Activated CD4-positive, alpha-beta memory T cell treated with anti-CD3 and anti-CD28 coated beads, Interleukin-2, amount 10 ng/mL, durations not matched to agents 7 days and 5 days (primary cell): ENCODE results near the gene ADGRG6. TPM values are rescaled to one million over a fixed set of nuclear protein-coding genes. Genes with fewer than 3 reads are reported as not detected.
"Not testable (repeated sequence)": the region's sequence is repeated elsewhere in the genome, so short reads cannot be mapped to it uniquely, and the experiment has no call there.

Source experiments
- CTCF ChIA-PET: fragments of 350-600 bp; sonication (Branson Sonifier 250); formaldehyde crosslinking; loops from one replicate; lab custom pipeline; 2021; ENCODE audit warnings: antibody characterized with exemption, inconsistent platforms; lab: Charles Lee
- POLR2A ChIA-PET: fragments of 350-600 bp; sonication (Branson Sonifier 250); formaldehyde crosslinking; loops from one replicate; lab custom pipeline; 2021; ENCODE audit warnings: antibody characterized with exemption; lab: Charles Lee
- DNase-seq: peaks from one replicate; pipeline ENCODE4 v3.0.0-alpha.2; 2020
- H3K27ac Mint-ChIP-seq: one replicate; pipeline ENCODE4 v1.8.0; 2021; ENCODE audit warnings: mild to moderate bottlenecking, mixed read lengths
- H3K27me3 Mint-ChIP-seq: one replicate; pipeline ENCODE4 v1.8.0; 2021; ENCODE audit warnings: mixed read lengths
- H3K36me3 Mint-ChIP-seq: one replicate; pipeline ENCODE4 v1.8.0; 2021; ENCODE audit warnings: low read depth, mixed read lengths
- H3K4me1 Mint-ChIP-seq: one replicate; pipeline ENCODE4 v1.8.0; 2021; ENCODE audit warnings: mixed read lengths
- H3K4me3 Mint-ChIP-seq: one replicate; pipeline ENCODE4 v1.8.0; 2021; ENCODE audit warnings: mild to moderate bottlenecking, mixed read lengths
- H3K9me3 Mint-ChIP-seq: one replicate; pipeline ENCODE4 v1.8.0; 2021; ENCODE audit warnings: mixed read lengths
- total RNA-seq, 2 experiments: library from RNA; stranded (reverse); gene quantifications; one replicate each; pipeline ENCODE4 v1.2.3, GENCODE V29; 2021

ADGRG6 gene
- total RNA-seq, 2 experiments from 2014 or later = not detected

DNA sequence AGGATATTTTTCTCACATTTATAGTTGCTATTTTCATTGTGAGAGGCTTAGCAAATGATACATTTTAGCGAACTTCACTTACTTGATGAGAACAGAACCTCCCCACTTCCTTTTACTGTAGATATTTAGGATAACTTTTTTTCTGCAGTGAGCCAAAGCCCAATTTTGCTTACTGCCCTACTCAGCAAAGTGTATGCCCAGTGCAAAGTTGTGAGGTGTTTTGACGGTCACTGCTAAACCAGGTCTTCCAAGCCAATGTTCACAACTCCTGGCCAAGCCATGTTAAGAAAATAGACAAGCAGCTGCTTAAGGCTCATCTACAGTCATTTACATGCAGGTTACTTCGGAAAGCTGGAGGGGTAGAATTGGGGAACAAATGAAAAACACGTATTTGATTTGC is 144.8 kb downstream of the ADGRG6 start:
- Mint-ChIP-seq H3K27ac (no peak overlapping the region), H3K36me3 (no peaks in the 10 kb centered on the region), H3K27me3 (peaks cover 2% of the 10 kb centered on the region), H3K9me3 (no peaks in the 10 kb centered on the region), H3K4me3 (no peak overlapping the region), H3K4me1 (no peaks in the 10 kb centered on the region)
- ChIA-PET POLR2A (no interaction called here), CTCF (no interaction called here)
- no peak for DNase-seq

DNA sequence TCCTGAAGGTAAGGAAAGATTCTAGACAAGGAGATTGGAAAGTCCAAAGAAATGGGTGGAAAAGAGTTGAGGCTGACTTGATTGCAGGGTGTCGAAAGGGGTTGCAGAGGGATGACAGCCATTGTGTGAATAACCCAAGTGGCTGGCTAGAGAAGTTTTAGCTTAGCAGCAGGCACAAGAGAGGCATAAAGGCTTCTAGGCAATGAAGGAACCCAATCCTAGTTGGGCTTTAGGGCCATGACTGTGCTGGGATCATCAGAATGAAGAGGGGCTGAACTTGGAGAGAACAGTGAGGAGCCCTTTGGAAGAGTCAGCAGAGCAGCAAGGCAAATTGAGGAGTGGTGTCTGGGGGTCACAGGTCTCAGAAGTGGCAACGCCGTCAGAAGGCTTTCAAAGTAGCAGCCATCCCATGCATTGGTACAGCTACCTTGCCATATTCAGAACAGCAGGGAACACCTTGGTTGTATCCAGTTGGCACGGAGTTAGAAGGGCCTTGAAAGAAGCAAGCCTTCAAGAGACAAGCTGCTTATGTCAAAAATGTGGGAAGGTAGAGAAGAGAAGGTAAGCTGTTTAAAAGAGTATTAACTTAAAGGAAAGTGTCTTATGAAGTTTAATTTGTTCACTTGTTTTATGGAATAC is 146.4 kb downstream of the ADGRG6 start:
- POLR2A ChIA-PET = no interaction called here
- CTCF ChIA-PET = no interaction called here
- DNase-seq = no peak
- no peak overlapping the region for H3K4me3 Mint-ChIP-seq
- H3K9me3 Mint-ChIP-seq = no peaks in the 10 kb centered on the region
- peaks cover 8% of the 10 kb centered on the region for H3K27me3 Mint-ChIP-seq
- no peak overlapping the region for H3K27ac Mint-ChIP-seq
- H3K36me3 Mint-ChIP-seq = no peaks in the 10 kb centered on the region
- H3K4me1 Mint-ChIP-seq = no peaks in the 10 kb centered on the region

DNA sequence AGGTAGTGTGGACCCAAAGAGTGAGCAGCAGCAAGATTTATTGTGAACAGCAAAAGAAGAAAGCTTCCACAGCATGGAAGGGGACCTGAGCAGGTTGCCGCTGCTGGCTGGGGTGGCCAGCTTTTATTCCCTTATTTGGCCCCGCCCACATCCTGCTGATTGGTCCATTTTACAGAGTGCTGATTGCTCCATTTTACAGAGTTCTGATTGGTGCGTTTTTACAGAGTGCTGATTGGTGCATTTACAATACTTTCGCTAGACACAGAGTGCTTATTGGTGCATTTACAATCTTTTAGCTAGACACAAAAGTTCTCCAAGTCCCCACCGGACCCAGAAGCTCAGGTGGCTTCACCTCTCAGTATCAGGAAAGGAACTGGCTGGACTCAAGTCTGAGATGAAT is 149.0 kb downstream of the ADGRG6 start:
- H3K4me1 Mint-ChIP-seq, DNase-seq, CTCF ChIA-PET, POLR2A ChIA-PET, H3K9me3 Mint-ChIP-seq, H3K27ac Mint-ChIP-seq, H3K36me3 Mint-ChIP-seq, H3K4me3 Mint-ChIP-seq: not testable (repeated sequence)
- H3K27me3 Mint-ChIP-seq = peaks cover 11% of the 10 kb centered on the region

DNA sequence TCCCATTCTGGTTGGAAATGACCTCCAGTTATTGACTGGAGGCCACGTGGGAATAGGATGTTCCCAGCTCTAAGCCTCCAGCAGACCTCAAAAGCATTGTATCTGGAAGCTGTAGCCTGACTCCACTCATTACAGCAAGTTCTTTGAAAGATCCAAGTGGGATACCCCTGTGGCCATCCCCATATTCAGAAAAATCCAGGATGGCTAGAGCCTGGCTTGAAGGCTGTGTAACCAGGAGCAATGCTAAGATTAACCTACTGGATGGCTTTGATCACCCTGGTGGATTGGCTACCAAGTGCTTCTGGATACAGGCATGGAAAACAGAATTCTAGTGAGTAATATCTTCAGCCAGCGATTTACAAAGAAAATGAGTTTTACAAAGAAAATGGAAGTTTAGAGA is 151.2 kb downstream of the ADGRG6 start:
- H3K27ac Mint-ChIP-seq = no peak overlapping the region
- ChIA-PET POLR2A (no interaction called here), CTCF (no interaction called here)
- H3K36me3 Mint-ChIP-seq = no peaks in the 10 kb centered on the region
- no peak overlapping the region for H3K4me3 Mint-ChIP-seq
- DNase-seq = no peak
- no peaks in the 10 kb centered on the region for H3K4me1 Mint-ChIP-seq
- H3K27me3 Mint-ChIP-seq = peaks cover 11% of the 10 kb centered on the region
- H3K9me3 Mint-ChIP-seq = no peaks in the 10 kb centered on the region

DNA sequence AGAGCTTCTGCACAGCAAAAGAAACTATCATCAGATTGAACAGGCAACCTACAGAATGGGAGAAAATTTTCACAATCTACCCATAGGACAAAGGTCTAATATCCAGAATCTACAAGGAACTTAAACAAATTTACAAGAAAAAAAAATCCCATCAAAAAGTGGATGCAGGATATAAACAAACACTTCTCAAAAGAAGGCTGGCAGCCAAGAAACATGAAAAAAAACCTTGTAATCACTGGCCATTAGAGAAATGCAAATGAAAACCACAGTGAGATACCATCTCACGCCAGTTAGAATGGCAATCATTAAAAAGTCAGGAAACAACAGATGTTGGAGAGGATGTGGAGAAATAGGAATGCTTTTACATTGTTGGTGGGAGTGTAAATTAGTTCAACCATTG is 152.4 kb downstream of the ADGRG6 start:
- not testable (repeated sequence) for H3K4me1 Mint-ChIP-seq

DNA sequence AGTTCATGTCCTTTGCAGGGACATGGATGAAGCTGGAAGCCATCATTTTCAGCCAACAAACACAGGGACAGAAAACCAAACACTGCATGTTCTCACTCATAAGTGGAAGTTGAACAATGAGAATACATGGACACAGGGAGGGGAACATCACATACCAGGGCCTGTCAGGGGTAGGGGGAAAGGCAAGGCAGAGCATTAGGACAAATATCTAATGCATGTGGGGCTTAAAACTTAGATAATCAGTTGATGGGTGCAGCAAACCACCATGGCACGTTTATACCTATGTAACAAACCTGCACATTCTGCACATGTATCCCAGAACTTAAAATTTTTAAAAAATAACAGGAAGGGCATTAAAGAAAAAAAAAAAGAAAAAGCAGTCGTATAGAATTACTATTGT is 153.0 kb downstream of the ADGRG6 start:
- H3K4me3 Mint-ChIP-seq, H3K27ac Mint-ChIP-seq, POLR2A ChIA-PET, H3K9me3 Mint-ChIP-seq, H3K36me3 Mint-ChIP-seq, H3K4me1 Mint-ChIP-seq, DNase-seq, CTCF ChIA-PET: not testable (repeated sequence)
- peaks cover 11% of the 10 kb centered on the region for H3K27me3 Mint-ChIP-seq

More for the DNA sequence above, 152.4 kb downstream of the ADGRG6 start:
- H3K4me3 Mint-ChIP-seq, POLR2A ChIA-PET, H3K27ac Mint-ChIP-seq, CTCF ChIA-PET, H3K9me3 Mint-ChIP-seq, DNase-seq, H3K36me3 Mint-ChIP-seq: not testable (repeated sequence)
- H3K27me3 Mint-ChIP-seq = peaks cover 11% of the 10 kb centered on the region

DNA sequence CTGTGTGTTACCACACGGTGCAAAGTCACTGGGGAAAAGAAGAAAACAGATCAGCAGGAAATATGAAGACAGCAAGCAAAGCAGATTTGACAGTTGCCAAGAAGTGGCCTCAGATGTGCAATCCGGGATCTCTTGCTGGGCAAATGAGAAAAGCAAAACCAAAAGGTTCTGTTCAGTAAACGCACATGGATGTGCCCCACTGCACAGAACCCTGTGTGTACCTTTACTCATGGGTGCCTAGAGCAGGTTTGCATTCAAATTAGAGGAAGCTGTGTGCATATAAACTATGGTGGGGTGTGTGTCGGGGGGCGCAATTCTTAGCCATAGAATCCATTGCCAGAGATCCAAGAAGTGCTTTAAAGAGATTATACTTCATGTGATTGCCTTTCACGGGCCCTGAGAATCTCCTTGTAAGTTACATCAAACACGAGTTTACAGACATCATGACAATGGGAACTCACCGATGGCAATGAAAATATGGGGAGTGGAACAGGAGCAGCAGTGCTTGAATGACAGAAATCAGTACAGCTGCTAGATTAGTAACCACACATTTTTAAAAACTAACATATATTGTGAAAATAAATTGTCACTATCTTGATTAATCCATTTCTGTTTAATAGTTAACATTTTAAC is 154.3 kb downstream of the ADGRG6 start:
- CTCF ChIA-PET = no interaction called here
- H3K36me3 Mint-ChIP-seq = no peaks in the 10 kb centered on the region
- no peaks in the 10 kb centered on the region for H3K9me3 Mint-ChIP-seq
- POLR2A ChIA-PET = no interaction called here
- peaks cover 11% of the 10 kb centered on the region for H3K27me3 Mint-ChIP-seq
- H3K4me3 Mint-ChIP-seq = no peak overlapping the region
- H3K27ac Mint-ChIP-seq = no peak overlapping the region
- no peak for DNase-seq
- no peaks in the 10 kb centered on the region for H3K4me1 Mint-ChIP-seq

DNA sequence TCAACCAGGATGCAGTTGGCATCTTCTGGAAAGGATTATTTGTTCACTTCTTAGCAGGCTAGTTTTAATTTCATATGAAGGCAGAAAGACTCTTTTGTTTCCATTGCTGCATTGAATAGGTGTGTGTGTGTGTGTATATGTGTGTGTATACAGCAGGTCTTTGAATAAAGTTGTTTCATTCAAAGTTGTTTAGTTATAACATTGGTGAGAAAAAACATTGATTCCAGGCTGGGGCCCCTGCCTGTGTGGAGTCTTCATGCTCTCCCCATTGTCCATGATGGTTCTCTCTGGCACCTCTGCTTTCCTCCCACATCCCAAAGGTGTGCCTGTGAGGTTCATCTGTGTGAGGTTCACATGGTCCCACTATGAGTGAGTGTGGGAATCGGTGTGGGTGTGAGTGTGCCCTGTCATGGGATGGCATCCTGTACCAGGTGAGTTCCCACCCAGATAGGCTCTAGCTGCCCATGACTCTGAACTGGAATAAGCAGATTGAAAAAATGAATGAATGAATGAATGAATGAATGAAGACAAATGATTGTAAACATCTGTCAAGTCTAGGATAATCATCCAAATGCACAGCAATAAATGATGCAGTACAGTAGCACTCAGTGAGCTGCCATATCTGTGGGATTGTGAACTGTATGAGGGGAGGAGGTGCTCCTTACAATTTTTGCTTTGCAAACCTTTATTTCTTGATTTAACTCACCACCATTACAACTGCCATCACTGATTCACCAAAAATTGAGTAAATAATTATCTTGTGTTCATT is 156.0 kb downstream of the ADGRG6 start:
- DNase-seq = no peak
- Mint-ChIP-seq H3K27ac (no peak overlapping the region), H3K4me3 (no peak overlapping the region), H3K9me3 (peaks cover 11% of the 10 kb centered on the region), H3K27me3 (peaks cover 5% of the 10 kb centered on the region), H3K4me1 (no peaks in the 10 kb centered on the region), H3K36me3 (peaks cover 3% of the 10 kb centered on the region)
- ChIA-PET POLR2A (no interaction called here), CTCF (no interaction called here)

DNA sequence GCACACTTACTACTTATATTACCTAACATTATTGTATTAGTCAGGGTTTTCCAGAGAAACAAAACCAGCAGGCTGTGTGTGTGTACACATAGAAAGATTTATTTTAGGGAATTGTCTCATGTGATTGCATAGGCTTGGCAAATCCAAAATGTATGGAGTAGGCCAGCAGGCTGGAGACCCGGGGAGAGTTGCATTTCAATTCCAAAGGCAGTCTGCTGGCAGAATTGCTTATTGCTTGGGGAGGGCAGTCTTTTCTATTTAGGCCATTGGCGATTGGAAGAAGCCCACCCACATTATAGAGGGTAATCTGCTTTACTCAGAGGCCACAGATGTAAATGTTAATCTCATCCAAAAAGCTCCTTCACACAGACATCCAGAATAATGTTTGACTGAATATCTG is 157.0 kb downstream of the ADGRG6 start:
- Mint-ChIP-seq H3K4me3 (no peak overlapping the region), H3K27me3 (peaks cover 2% of the 10 kb centered on the region), H3K4me1 (no peaks in the 10 kb centered on the region), H3K27ac (no peak overlapping the region), H3K36me3 (peaks cover 3% of the 10 kb centered on the region), H3K9me3 (peaks cover 15% of the 10 kb centered on the region)
- no peak for DNase-seq
- CTCF ChIA-PET = no interaction called here
- POLR2A ChIA-PET = no interaction called here

DNA sequence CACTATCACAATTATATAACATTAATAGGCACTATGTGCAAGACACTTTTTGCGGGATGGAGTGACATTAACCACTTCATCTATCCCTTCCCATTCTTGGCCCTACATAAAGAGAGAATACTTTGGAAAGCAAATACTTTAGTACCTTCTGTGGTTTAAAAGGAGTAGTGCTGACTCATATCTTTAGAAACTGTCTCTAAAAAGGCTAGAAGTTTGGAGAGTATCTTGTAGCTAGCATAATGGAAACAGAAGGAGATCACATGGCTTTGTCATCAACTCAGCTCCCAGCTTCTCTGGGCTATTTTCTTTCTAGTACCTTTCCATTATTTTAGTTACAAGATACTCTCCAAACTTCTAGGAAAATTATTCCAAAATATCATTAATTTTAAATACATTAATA is 157.5 kb downstream of the ADGRG6 start:
- Mint-ChIP-seq H3K4me3 (no peak overlapping the region), H3K9me3 (peaks cover 15% of the 10 kb centered on the region), H3K27ac (no peak overlapping the region), H3K27me3 (no peaks in the 10 kb centered on the region), H3K36me3 (peaks cover 3% of the 10 kb centered on the region), H3K4me1 (no peaks in the 10 kb centered on the region)
- ChIA-PET CTCF (no interaction called here), POLR2A (no interaction called here)
- DNase-seq = no peak

DNA sequence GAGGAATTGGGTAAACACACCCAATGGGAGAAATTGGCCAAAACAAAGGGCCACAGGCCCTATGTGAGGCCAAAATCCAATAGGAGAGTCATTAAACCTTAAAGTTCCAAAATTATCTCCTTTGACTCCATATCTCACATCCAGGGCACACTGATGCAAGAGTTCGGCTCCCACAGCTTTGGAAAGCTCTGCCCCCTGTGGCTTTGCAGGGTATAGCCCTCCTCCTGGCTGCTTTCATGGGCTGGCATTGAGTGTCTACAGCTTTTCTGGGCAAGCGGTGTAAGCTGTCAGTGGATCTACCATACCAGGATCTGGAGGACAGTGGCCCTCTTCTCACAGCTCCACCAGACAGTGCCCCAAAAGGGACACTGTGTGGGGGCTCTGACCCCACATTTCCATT is 160.5 kb downstream of the ADGRG6 start:
- Mint-ChIP-seq H3K27me3 (peaks cover 2% of the 10 kb centered on the region), H3K9me3 (peaks cover 15% of the 10 kb centered on the region), H3K4me3 (no peak overlapping the region), H3K36me3 (peaks cover 3% of the 10 kb centered on the region), H3K4me1 (no peaks in the 10 kb centered on the region), H3K27ac (no peak overlapping the region)
- DNase-seq = no peak
- CTCF ChIA-PET = no interaction called here
- POLR2A ChIA-PET = no interaction called here

DNA sequence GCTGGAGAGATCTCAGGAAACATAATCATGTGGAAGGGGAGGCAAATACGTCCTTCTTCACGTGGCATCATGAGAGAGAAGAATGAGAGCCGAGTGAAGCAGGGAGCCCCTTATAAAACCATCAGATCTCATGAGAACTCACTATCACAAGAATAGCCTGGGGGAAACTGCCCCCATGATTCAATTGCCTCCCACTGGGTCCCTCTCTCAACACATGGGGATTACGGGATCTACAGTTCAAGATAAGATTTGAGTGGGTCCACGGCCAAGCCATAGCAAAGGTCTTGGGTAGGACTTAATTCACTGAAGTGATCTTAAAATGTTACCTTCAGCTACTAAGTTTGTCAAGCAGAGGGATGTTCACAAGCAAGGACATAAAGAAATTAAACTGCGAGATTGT is 162.2 kb downstream of the ADGRG6 start:
- no peak for DNase-seq
- no peak overlapping the region for H3K4me3 Mint-ChIP-seq
- no peak overlapping the region for H3K27ac Mint-ChIP-seq

DNA sequence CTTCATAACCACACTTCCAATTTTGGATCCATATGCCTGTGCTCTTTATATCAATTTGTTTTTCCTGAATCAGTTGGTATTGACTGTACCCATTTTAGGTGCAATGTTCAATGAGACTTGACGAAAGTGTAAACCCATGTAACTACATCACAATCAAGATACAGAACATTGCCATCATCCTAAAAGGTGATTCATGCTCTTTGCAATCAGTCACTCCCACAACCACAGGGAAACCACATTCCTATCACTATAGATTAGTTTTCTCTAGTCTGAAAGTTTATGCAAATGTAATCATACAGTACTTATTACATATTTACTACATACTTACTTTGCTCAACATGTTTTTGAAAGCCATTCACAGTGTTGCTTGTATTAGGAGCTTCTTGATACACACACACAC is 167.4 kb downstream of the ADGRG6 start:
- Mint-ChIP-seq H3K36me3 (no peaks in the 10 kb centered on the region), H3K4me1 (no peaks in the 10 kb centered on the region), H3K27ac (no peak overlapping the region), H3K4me3 (no peak overlapping the region), H3K9me3 (no peaks in the 10 kb centered on the region), H3K27me3 (peaks cover 8% of the 10 kb centered on the region)
- POLR2A ChIA-PET = no interaction called here
- CTCF ChIA-PET = no interaction called here
- DNase-seq = no peak

More for the DNA sequence above, 162.2 kb downstream of the ADGRG6 start:
- POLR2A ChIA-PET = no interaction called here
- peaks cover 2% of the 10 kb centered on the region for H3K27me3 Mint-ChIP-seq
- CTCF ChIA-PET = no interaction called here
- H3K4me1 Mint-ChIP-seq = no peaks in the 10 kb centered on the region
- H3K36me3 Mint-ChIP-seq = peaks cover 3% of the 10 kb centered on the region
- H3K9me3 Mint-ChIP-seq = peaks cover 15% of the 10 kb centered on the region
